GM23338 (cell line): ENCODE measurements around the gene GAS1. TPM values are rescaled to one million over a fixed set of nuclear protein-coding genes. Genes with fewer than 3 reads are reported as not detected.

Experiments
- ATAC-seq: fragments of 200-7000 bp; cut with Tn5 transposase; 3 replicates; pipeline ENCODE4 v1.9.1; 2020
- DNase-seq: peaks from one replicate; pipeline ENCODE4 v3.0.0-alpha.2; 2015; ENCODE audit warnings: low spot score
- H2AFZ ChIP-seq: fragments of 200-600 bp; sonication (generic); 2 replicates; pipeline ENCODE4 v1.8.0; 2016; ENCODE audit warnings: antibody characterized with exemption, mild to moderate bottlenecking, moderate library complexity
- H3F3A ChIP-seq: fragments of 200-600 bp; sonication (generic); replicated peaks from 2 replicates; pipeline ENCODE4 v1.8.0; 2017; ENCODE audit warnings: antibody characterized with exemption, mixed run types, low read depth
- H3K27ac ChIP-seq: fragments of 200-600 bp; sonication (generic); 2 replicates; pipeline ENCODE4 v1.6.1; 2016; ENCODE audit warnings: low read depth
- H3K27me3 ChIP-seq: fragments of 200-600 bp; sonication (generic); 2 replicates; pipeline ENCODE4 v1.8.0; 2016; ENCODE audit warnings: mild to moderate bottlenecking, mixed run types, moderate library complexity; ENCODE audit not compliant: insufficient read depth
- H3K36me3 ChIP-seq: fragments of 200-600 bp; sonication (generic); 2 replicates; pipeline ENCODE4 v1.8.0; 2016; ENCODE audit warnings: mild to moderate bottlenecking; ENCODE audit not compliant: insufficient read depth
- H3K4me1 ChIP-seq: fragments of 200-600 bp; sonication (generic); 2 replicates; pipeline ENCODE4 v1.8.0; 2016; ENCODE audit warnings: mild to moderate bottlenecking, moderate library complexity; ENCODE audit not compliant: insufficient read depth
- H3K4me2 ChIP-seq: fragments of 200-600 bp; sonication (generic); 2 replicates; pipeline ENCODE4 v1.7.1; 2017; ENCODE audit warnings: mixed run types
- H3K4me3 ChIP-seq: fragments of 200-600 bp; sonication (generic); 2 replicates; pipeline ENCODE4 v1.6.1; 2016; ENCODE audit warnings: mixed run types
- H3K79me2 ChIP-seq: fragments of 200-600 bp; sonication (generic); replicated peaks from 2 replicates; pipeline ENCODE4 v1.8.0; 2017; ENCODE audit warnings: mild to moderate bottlenecking; ENCODE audit not compliant: insufficient read depth
- H3K9me2 ChIP-seq: fragments of 200-600 bp; sonication (generic); 2 replicates; pipeline ENCODE4 v1.8.0; 2017; ENCODE audit not compliant: insufficient read depth
- H4K20me1 ChIP-seq: fragments of 200-600 bp; sonication (generic); replicated peaks from 2 replicates; pipeline ENCODE4 v1.8.0; 2017; ENCODE audit warnings: mild to moderate bottlenecking; ENCODE audit not compliant: insufficient read depth
- H3K27ac Mint-ChIP-seq: 2 replicates; pipeline ENCODE4 v1.8.0; 2020; ENCODE audit warnings: inconsistent platforms, mild to moderate bottlenecking, moderate library complexity, mixed read lengths
- H3K27me3 Mint-ChIP-seq: 3 replicates; pipeline ENCODE4 v1.8.0; 2022; ENCODE audit warnings: low read depth, mild to moderate bottlenecking, moderate library complexity, mixed read lengths, inconsistent platforms; ENCODE audit not compliant: insufficient read depth, poor library complexity
- H3K36me3 Mint-ChIP-seq: 3 replicates; pipeline ENCODE4 v1.8.0; 2021; ENCODE audit warnings: low read depth, mild to moderate bottlenecking, inconsistent platforms, moderate library complexity, mixed read lengths
- H3K4me1 Mint-ChIP-seq: 3 replicates; pipeline ENCODE4 v1.8.0; 2020; ENCODE audit warnings: mild to moderate bottlenecking, inconsistent platforms, mixed read lengths
- H3K4me3 Mint-ChIP-seq: 3 replicates; pipeline ENCODE4 v1.8.0; 2021; ENCODE audit warnings: moderate library complexity, mild to moderate bottlenecking, inconsistent platforms, mixed read lengths
- H3K9me3 Mint-ChIP-seq: 3 replicates; pipeline ENCODE4 v1.8.0; 2020; ENCODE audit warnings: moderate library complexity, mild to moderate bottlenecking, inconsistent platforms, mixed read lengths
- ETS1 ChIP-seq: IDR thresholded peaks from 2 replicates; pipeline ENCODE4 v1.6.1; 2016; ENCODE audit warnings: antibody characterized with exemption
- EZH2 ChIP-seq: fragments of 200-600 bp; sonication (generic); IDR thresholded peaks from one replicate; pipeline ENCODE4 v1.8.0; 2017; ENCODE audit warnings: antibody characterized with exemption, mild to moderate bottlenecking, low read depth; ENCODE audit not compliant: unreplicated experiment
- JUNB ChIP-seq: IDR thresholded peaks from one replicate; pipeline ENCODE4 v1.6.1; 2016; ENCODE audit warnings: antibody characterized with exemption; ENCODE audit not compliant: unreplicated experiment
- POLR2AphosphoS5 ChIP-seq: IDR thresholded peaks from 2 replicates; pipeline ENCODE4 v1.6.1; 2016; ENCODE audit warnings: antibody characterized with exemption, low read depth
- ZNF114 ChIP-seq: fragments of 250-450 bp; sonication (Bioruptor Pico); IDR thresholded peaks from 2 replicates; pipeline ENCODE4 v1.5.0; 2020; ENCODE audit warnings: mild to moderate bottlenecking, moderate library complexity
- ZNF462 ChIP-seq: fragments of 250-450 bp; sonication (Bioruptor Pico); IDR thresholded peaks from 2 replicates; pipeline ENCODE4 v1.5.0; 2020; ENCODE audit warnings: mild to moderate bottlenecking, moderate library complexity
- long read RNA-seq: library from polyadenylated mRNA; unstranded; transcript quantifications from one replicate; pipeline ENCODE4 v2.0.0, GENCODE V29; 2020; ENCODE audit not compliant: unreplicated experiment
- polyA plus RNA-seq: library from polyadenylated mRNA; unstranded; fragments of >200 nt; fragmentation: Nextera tagmentation; extraction: Ambion mirVana; gene quantifications from 2 replicates; pipeline ENCODE4 v1.2.1, GENCODE V29; 2016
- total RNA-seq: library from RNA; depleted of rRNA; stranded (reverse); fragments of >200 nt; shearing (Covaris generic); gene quantifications from 2 replicates; pipeline ENCODE4 v1.2.3, GENCODE V29; 2014; rRNA removed

The GAS1 gene
- total RNA-seq = 6.1 and 7.7 TPM in 2 replicates
- 1.4 and 1.8 TPM in 2 replicates for polyA plus RNA-seq
- long read RNA-seq, partial matches to known transcripts = 0 of 2 reads
- long read RNA-seq, other reads (novel, unspliced or antisense) = 0 of 2 reads

- no peak for TF ChIP-seq ZNF114 (CRISPR knock-in tag)
- TF ChIP-seq EZH2 = no peak
- TF ChIP-seq JUNB = no peak
- TF ChIP-seq ZNF462 = no peak
- TF ChIP-seq ETS1 = no peak
- peak; percentile 26; the same call in 1 of the 2 replicates for TF ChIP-seq POLR2AphosphoS5
- H3K36me3 Mint-ChIP-seq = peaks cover 9% of the 10 kb centered on the region
- Histone ChIP-seq H3K79me2 (no peaks in the 10 kb centered on the region), H3K9me2 (peaks cover 6% of the 10 kb centered on the region; the same call in 1 of the 2 replicates), H4K20me1 (no peaks in the 10 kb centered on the region), H3F3A (0 out of 2 replicates have a peak, but pooled peaks cover 3% of the 10 kb centered on the region), H3K27me3 (peaks cover 67% of the 10 kb centered on the region), H3K4me1 (peaks cover 32% of the 10 kb centered on the region), H3K36me3 (no peaks in the 10 kb centered on the region), H2AFZ (peak within 1 kb of the TSS; percentile 86), H3K4me2 (peak within 1 kb of the TSS; percentile 89), H3K27ac (peak within 1 kb of the TSS; percentile 86), H3K4me3 (peak within 1 kb of the TSS; percentile 74)
- H3K27me3 Mint-ChIP-seq = peaks cover 50% of the 10 kb centered on the region
- H3K4me1 Mint-ChIP-seq = peaks cover 43% of the 10 kb centered on the region
- ATAC-seq = peak; percentile 84
- H3K27ac Mint-ChIP-seq = peak within 1 kb of the TSS; percentile 76
- H3K9me3 Mint-ChIP-seq = peaks cover 8% of the 10 kb centered on the region
- H3K4me3 Mint-ChIP-seq = peak within 1 kb of the TSS; percentile 82
- DNase-seq = peak; percentile 97
Observed at GRCh38 chr9:86947146-86948073, at the start of gene GAS1. GAS1 (minus strand) TSS chr9:86947506; CDS start chr9:86946779, 727 bp downstream.
